Right renal pelvis (tissue), 4 donors: Measurements from ENCODE around the gene FTCD. TPM values are rescaled to one million over a fixed set of nuclear protein-coding genes. Genes with fewer than 3 reads are reported as not detected.

ENCODE experiments used
- DNase-seq, 4 donors: peaks; one replicate each; pipeline ENCODE4 v3.0.0-alpha.2; 2013; ENCODE audit warnings: low read depth in 4 of 4, low spot score in 3 of 4, missing footprints in 1 of 4
- polyA plus RNA-seq, 4 donors: library from polyadenylated mRNA; unstranded; fragments of 120-200 nt; gene quantifications; one replicate each; pipeline ENCODE4 v1.2.1, GENCODE V29; 2013; ENCODE audit not compliant: insufficient read length in 4 of 4

Gene FTCD
- polyA plus RNA-seq, 4 donors, result 15.2 to 34.2 (median 27.7) TPM

GRCh38 chr21:46095814-46096595, 59.4 kb downstream of the FTCD start:
- DNase-seq, result no peak

GRCh38 chr21:46095083-46095719, 60.2 kb downstream of the FTCD start:
- no peak for DNase-seq

DNA sequence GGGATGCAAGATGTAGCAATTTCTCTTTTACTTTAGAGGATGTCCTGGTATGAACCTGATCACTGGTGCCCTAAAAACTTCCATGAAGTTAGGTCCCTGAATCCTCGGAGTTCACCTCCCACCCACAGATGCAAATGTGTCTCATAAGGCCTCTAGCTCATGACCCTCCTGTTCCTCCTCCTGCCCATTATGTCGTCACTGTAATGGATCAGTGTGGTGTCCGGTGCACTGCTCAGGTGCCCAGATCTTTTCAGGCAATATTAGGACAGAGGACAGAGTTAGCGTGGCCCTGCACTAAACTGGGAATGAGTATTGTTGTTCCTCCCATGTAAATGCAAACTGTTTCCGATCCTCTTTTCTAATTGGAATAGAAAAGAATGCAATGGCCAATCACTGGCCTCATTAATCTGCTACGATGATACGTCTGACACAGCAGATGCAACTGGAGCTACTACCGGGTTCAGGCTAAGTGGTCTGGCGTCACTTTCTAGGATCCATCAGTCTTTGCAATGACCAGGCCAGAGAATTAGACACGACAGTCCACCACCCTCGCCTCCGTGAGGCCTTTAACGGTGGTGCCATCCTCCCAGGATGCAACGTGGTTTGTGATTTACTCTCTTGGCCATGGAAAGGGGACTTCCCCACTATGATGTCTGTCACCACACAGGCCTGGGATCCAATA, 60.8 kb downstream of the FTCD start:
- no peak for DNase-seq

DNA sequence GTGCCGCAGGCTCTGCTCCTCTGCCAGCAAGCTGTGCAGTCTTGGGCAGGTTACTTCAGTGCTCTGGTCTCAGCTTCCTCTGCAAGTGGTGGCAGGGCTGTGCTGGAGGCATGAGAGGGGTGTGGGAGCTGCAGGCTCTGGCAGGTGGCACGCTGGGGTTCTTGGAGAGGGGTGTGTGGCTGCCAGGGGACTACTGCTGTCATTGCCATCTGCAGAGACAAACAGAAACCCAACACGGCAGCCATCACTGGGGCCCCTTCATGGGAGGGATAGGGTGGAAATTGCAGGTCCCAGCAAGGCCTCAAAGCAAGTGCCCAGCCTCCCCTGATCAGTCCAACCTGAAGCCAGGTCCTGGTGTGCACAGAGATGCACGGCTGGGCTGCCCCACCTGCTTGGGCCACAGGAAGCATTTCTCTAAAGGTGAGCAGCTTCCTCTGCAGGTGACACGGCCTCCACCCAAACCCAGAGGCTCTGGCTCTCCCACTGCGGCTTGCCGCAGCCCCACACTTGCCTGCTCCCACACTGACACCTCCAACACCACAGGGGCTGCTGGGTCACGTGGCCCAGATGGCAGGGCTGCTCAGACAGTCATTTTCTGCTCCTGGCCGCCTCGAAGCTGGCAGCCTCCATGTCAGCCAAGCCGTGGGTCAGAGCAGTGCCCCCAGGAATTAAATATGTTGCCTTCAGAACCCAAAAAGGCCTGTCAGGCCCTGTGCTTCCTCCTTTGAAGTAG, 61.5 kb downstream of the FTCD start:
- DNase-seq, result no peak

DNA sequence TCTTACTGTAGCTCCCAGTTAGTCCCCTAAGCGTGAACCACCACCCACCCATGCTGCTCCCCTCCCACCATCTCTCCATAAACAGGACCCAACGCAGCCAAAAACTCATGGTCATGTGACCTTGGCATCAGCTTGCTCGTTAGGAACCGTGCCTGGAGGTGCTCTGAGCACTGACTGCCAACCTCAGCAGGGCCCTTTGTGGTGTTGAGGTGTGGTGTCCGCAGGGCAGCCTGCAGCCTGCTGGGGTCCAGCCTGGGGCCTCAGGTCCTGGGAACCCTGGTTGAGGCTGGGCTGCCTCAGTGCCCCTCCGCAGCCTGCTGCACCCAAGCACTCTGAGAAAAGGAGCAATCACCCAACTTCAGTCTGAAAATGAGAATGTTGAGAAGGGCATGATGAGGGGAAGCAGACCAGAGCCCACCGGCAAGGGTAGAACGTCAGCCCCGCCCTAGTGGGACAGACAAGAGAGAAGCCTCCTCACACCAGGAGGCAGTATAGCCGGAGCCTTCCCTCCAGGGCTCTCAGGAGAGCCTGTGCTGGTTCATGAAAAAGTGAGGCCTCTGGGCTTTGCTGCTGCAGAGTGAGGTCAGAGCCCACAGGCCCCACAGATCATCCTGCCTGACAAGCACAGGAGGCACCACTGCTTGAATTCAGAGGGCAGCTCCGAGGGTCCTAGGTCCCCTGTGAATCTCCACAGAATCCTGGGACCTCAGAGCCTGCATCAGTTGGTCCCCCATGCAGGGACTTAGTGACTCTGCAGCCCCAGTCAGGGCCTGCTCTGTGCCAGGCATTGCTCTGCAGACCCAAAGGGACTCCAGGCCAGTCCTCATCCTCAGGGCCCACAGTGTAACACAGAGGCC, 62.3 kb downstream of the FTCD start:
- no peak for DNase-seq

- DNase-seq, result no peak
Observed at GRCh38 chr21:46092026-46092764, 63.2 kb downstream of the FTCD start.

- no peak for DNase-seq
Observed at GRCh38 chr21:46091631-46092025, 63.8 kb downstream of the FTCD start.

GRCh38 chr21:46091118-46091517, 64.3 kb downstream of the FTCD start:
- DNase-seq, result no peak

DNA sequence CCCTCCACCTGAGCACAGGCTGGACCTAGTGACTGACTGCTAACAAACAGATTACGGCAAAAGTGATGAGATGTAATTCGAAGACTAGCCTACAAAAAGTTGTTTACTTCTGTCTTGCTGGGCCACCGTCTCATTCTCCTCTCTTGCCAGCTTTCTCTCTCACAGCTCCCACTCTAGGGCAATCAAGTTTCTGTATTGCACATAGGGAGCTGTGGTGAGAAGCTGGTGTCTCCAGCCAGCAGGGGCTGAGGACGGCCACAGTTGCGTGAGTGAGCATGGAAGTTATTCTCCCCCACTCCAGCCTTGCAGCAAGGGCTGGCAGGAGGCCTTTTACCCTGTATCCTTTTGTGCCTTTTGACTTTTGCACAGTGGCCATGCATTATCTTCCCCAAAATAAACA, 66.1 kb downstream of the FTCD start:
- no peak for DNase-seq

GRCh38 chr21:46088189-46088588, 67.2 kb downstream of the FTCD start:
- DNase-seq, result no peak

GRCh38 chr21:46087641-46088040, 67.7 kb downstream of the FTCD start:
- no peak for DNase-seq

Other genes starting within 250 kb of the FTCD start
- gene COL6A1, start 173.8 kb downstream of the FTCD start, polyA plus RNA-seq, result 100 to 1,000 TPM; 251 to 352 (median 268) TPM
- 100 to 1,000 TPM; 181 to 254 (median 205) TPM for gene COL6A2, start 57.5 kb downstream of the FTCD start, polyA plus RNA-seq
- gene SPATC1L, start 28.9 kb upstream of the FTCD start, polyA plus RNA-seq, result 10 to 100 TPM in 3 of 4 donors, 1 to 10 TPM in 1; 10.0 to 12.8 (median 12.6) TPM
- 10 to 100 TPM; 28.1 to 36.3 (median 35.5) TPM for gene LSS, start 73.2 kb upstream of the FTCD start, polyA plus RNA-seq
- gene MCM3AP, start 130.0 kb upstream of the FTCD start, polyA plus RNA-seq, result 10 to 100 TPM; 67.1 to 78.4 (median 70.8) TPM
- 10 to 100 TPM; 19.9 to 24.6 (median 20.7) TPM for gene YBEY, start 130.8 kb upstream of the FTCD start, polyA plus RNA-seq
- 10 to 100 TPM in 3 of 4 donors, 1 to 10 TPM in 1; 9.6 to 13.3 (median 10.9) TPM for gene C21orf58, start 168.3 kb upstream of the FTCD start, polyA plus RNA-seq
- gene PCNT, start 168.6 kb upstream of the FTCD start, polyA plus RNA-seq, result 10 to 100 TPM; 32.0 to 34.6 (median 32.5) TPM